ENCODE data around the gene CHD5.

CHD5 gene

DNA sequence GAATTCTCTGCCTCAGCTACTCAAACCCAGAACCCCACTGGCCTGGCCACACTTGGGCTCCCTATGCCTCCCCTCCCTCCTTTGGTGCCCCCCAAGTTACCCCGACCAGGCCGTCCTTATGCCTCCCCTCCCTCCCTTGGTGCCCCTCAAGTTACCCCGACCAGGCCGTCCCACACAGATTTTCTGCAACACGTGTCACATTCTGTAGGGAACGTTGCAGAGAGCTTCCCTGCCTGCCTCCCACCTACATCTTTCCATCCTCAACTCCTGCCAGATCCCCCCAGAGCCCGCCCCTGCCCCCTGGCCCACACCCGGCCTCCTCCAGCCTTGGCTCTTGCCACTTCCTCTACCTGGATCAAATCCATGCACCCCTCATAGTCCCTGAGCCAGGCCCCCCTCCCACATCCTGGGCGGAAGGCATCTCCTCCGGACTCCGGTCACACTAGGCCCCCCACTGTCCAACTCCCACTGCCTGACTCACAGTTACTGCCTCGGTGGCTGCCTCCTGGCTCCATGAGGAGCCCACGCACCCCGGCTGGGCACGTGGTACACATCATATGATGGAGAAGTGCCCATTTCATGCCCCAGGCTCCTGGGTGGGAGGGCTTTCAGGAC, 93.3 kb downstream of the CHD5 start:
- no peaks in the 10 kb centered on the region for H3K79me2 ChIP-seq (ENCODE audit: control insufficient read depth, insufficient read depth, low read length, poor library complexity)
- H4K91ac ChIP-seq (ENCODE audit: low read depth, low read length): no peak overlapping the region
- no peak overlapping the region for H3K14ac ChIP-seq (ENCODE audit: low read length)
- no peak overlapping the region for H3K4me3 ChIP-seq (ENCODE audit: low read depth, low read length)
- no CpG with 5 or more reads among the region's 15 CpGs for WGBS (ENCODE audit: extremely low coverage, insufficient coverage, insufficient read length)
- no peak overlapping the region for H3K4me2 ChIP-seq (ENCODE audit: low read length)
- H3K27ac ChIP-seq (ENCODE audit: low read depth, low read length): no peak overlapping the region
- no peaks in the 10 kb centered on the region for H3K9me3 ChIP-seq (ENCODE audit: insufficient read depth, low read depth, low read length)
- H2AK5ac ChIP-seq (ENCODE audit: low read length): no peak overlapping the region
- no peak for DNase-seq
- no peak overlapping the region for H4K8ac ChIP-seq (ENCODE audit: low read depth, low read length)
- H2BK5ac ChIP-seq (ENCODE audit: low read depth, low read length, poor library complexity): no peak overlapping the region
- H3K36me3 ChIP-seq (ENCODE audit: control insufficient read depth in 1 of 2, insufficient read depth in 2 of 2, low read length in 2 of 2): no peaks in the 10 kb centered on the region
- no peaks in the 10 kb centered on the region for H3K79me1 ChIP-seq (ENCODE audit: low read length)
- H3K9ac ChIP-seq (ENCODE audit: low read length): peak overlapping the region; percentile 10
- no peak overlapping the region for H3K4ac ChIP-seq (ENCODE audit: low read depth, low read length)
- H2BK120ac ChIP-seq (ENCODE audit: insufficient read depth, low read length, poor library complexity): no peak overlapping the region
- H3K27me3 ChIP-seq (ENCODE audit: insufficient read depth, low read length): no peaks in the 10 kb centered on the region
- H3K18ac ChIP-seq (ENCODE audit: low read length): no peak overlapping the region
- H3K4me1 ChIP-seq (ENCODE audit: control insufficient read depth in 1 of 2, insufficient read depth in 2 of 2, low read length in 2 of 2): no peaks in the 10 kb centered on the region
- no peak overlapping the region for H2AFZ ChIP-seq (ENCODE audit: insufficient read depth, low read length, poor library complexity)
- H4K12ac ChIP-seq (ENCODE audit: low read depth, low read length): no peak overlapping the region
- H2BK12ac ChIP-seq (ENCODE audit: low read length): no peak overlapping the region
- H3K23ac ChIP-seq (ENCODE audit: low read length): no peak overlapping the region

DNA sequence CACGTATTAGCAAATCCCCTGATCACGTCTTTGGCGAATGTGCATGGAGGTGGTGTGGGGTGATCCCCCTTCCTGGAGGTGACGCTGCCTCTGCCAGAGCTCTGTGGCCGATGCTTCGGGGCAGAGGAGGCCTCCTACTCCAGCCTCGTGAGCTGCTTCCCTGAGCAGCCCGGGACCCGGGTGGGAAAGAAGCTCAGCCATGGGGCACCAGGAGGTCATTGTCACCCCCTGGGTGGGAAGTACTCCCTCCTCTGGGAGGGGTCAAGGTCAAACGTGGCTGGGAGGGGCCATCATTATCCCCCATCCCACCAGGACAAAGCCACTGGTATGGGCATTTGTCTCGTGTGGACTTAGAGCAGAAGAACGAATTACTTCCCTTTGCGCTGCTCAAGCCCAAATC, 93.8 kb downstream of the CHD5 start:
- Histone ChIP-seq H2AFZ (ENCODE audit: insufficient read depth, low read length, poor library complexity) (no peak overlapping the region), H4K12ac (ENCODE audit: low read depth, low read length) (no peak overlapping the region), H3K36me3 (ENCODE audit: control insufficient read depth in 1 of 2, insufficient read depth in 2 of 2, low read length in 2 of 2) (no peaks in the 10 kb centered on the region), H3K14ac (ENCODE audit: low read length) (no peak overlapping the region), H4K91ac (ENCODE audit: low read depth, low read length) (no peak overlapping the region), H2AK5ac (ENCODE audit: low read length) (no peak overlapping the region), H3K4me2 (ENCODE audit: low read length) (no peak overlapping the region), H3K27me3 (ENCODE audit: insufficient read depth, low read length) (no peaks in the 10 kb centered on the region), H2BK5ac (ENCODE audit: low read depth, low read length, poor library complexity) (no peak overlapping the region), H3K9ac (ENCODE audit: low read length) (no peak overlapping the region), H3K79me2 (ENCODE audit: control insufficient read depth, insufficient read depth, low read length, poor library complexity) (no peaks in the 10 kb centered on the region), H4K8ac (ENCODE audit: low read depth, low read length) (no peak overlapping the region), H3K23ac (ENCODE audit: low read length) (no peak overlapping the region), H3K4me1 (ENCODE audit: control insufficient read depth in 1 of 2, insufficient read depth in 2 of 2, low read length in 2 of 2) (no peaks in the 10 kb centered on the region), H3K9me3 (ENCODE audit: insufficient read depth, low read depth, low read length) (no peaks in the 10 kb centered on the region), H3K4ac (ENCODE audit: low read depth, low read length) (no peak overlapping the region), H2BK120ac (ENCODE audit: insufficient read depth, low read length, poor library complexity) (no peak overlapping the region), H3K27ac (ENCODE audit: low read depth, low read length) (no peak overlapping the region), H2BK12ac (ENCODE audit: low read length) (no peak overlapping the region), H3K4me3 (ENCODE audit: low read depth, low read length) (no peak overlapping the region), H3K79me1 (ENCODE audit: low read length) (no peaks in the 10 kb centered on the region), H3K18ac (ENCODE audit: low read length) (no peak overlapping the region)
- WGBS (ENCODE audit: extremely low coverage, insufficient coverage, insufficient read length): no CpG with 5 or more reads among the region's 13 CpGs
- DNase-seq: no peak

DNA sequence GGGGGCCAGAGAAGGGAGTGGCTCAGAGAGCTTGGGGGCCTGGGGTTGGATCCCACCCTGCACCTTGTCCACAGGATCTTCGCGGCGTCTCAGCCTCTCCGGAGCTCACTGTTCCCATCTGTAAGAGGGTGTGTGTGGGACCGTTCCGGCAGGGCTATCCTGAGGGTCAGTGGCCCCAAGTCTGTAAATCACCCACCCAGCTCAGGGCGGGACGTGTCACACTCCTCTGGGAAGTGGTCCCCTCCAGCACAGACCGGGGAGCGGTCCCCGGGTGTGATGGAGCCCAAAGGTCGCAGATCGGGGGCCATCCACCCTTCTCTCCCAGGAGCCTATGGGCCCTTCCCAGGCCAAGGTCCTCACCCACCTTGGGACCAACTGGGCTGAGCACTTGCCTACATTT, 94.5 kb downstream of the CHD5 start:
- Histone ChIP-seq H3K36me3 (ENCODE audit: control insufficient read depth in 1 of 2, insufficient read depth in 2 of 2, low read length in 2 of 2) (no peaks in the 10 kb centered on the region), H3K23ac (ENCODE audit: low read length) (no peak overlapping the region), H3K27me3 (ENCODE audit: insufficient read depth, low read length) (no peaks in the 10 kb centered on the region), H3K4me3 (ENCODE audit: low read depth, low read length) (no peak overlapping the region), H3K4me2 (ENCODE audit: low read length) (no peak overlapping the region), H3K79me1 (ENCODE audit: low read length) (no peaks in the 10 kb centered on the region), H3K14ac (ENCODE audit: low read length) (no peak overlapping the region), H2AK5ac (ENCODE audit: low read length) (no peak overlapping the region), H3K79me2 (ENCODE audit: control insufficient read depth, insufficient read depth, low read length, poor library complexity) (no peaks in the 10 kb centered on the region), H3K27ac (ENCODE audit: low read depth, low read length) (no peak overlapping the region), H3K9ac (ENCODE audit: low read length) (no peak overlapping the region), H4K8ac (ENCODE audit: low read depth, low read length) (no peak overlapping the region), H2BK5ac (ENCODE audit: low read depth, low read length, poor library complexity) (no peak overlapping the region), H3K18ac (ENCODE audit: low read length) (no peak overlapping the region), H2BK12ac (ENCODE audit: low read length) (no peak overlapping the region), H3K4ac (ENCODE audit: low read depth, low read length) (no peak overlapping the region), H4K91ac (ENCODE audit: low read depth, low read length) (no peak overlapping the region), H2BK120ac (ENCODE audit: insufficient read depth, low read length, poor library complexity) (no peak overlapping the region), H3K4me1 (ENCODE audit: control insufficient read depth in 1 of 2, insufficient read depth in 2 of 2, low read length in 2 of 2) (no peaks in the 10 kb centered on the region), H2AFZ (ENCODE audit: insufficient read depth, low read length, poor library complexity) (no peak overlapping the region), H3K9me3 (ENCODE audit: insufficient read depth, low read depth, low read length) (no peaks in the 10 kb centered on the region), H4K12ac (ENCODE audit: low read depth, low read length) (no peak overlapping the region)
- DNase-seq: no peak
- WGBS (ENCODE audit: extremely low coverage, insufficient coverage, insufficient read length): no CpG with 5 or more reads among the region's 13 CpGs

DNA sequence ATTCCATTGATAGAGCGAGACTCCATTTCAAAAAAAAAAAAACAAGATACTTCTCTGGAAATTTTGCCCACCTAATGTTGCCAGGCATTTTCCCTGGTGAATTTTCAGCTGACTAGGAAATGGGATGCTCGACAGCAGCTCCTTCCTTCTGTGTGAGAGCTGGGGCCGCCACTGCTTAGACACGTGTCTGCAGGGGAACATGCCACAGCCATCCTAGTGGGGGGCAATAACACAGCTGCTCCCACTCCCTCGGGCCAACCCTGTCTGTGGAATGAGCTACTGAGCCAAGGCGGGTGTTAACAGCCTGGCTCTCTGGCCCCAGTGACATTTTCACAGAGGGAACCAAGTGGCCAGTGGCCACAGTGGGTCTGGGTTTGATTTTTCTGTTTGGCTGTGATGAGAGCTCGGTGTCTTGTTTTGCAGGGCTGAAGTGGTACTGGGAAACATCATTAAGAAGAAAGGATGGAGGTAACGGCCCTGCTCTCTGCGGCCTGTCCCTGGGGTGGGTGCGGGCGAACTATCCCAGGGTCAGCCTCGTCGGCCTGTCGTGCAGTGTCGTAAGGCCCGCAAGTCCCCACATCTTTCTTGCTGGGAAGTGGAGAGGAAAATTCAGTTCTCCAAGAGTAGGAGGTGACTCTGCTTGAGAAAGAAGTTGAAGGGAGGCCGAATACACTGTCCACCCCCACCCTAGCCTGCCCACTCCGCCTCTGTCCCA, 95.2 kb downstream of the CHD5 start:
- DNase-seq: no peak
- WGBS (ENCODE audit: extremely low coverage, insufficient coverage, insufficient read length): no CpG with 5 or more reads among the region's 18 CpGs
- Histone ChIP-seq H2AFZ (ENCODE audit: insufficient read depth, low read length, poor library complexity) (no peak overlapping the region), H3K23ac (ENCODE audit: low read length) (no peak overlapping the region), H4K91ac (ENCODE audit: low read depth, low read length) (no peak overlapping the region), H3K4ac (ENCODE audit: low read depth, low read length) (no peak overlapping the region), H3K36me3 (ENCODE audit: control insufficient read depth in 1 of 2, insufficient read depth in 2 of 2, low read length in 2 of 2) (no peaks in the 10 kb centered on the region), H3K4me1 (ENCODE audit: control insufficient read depth in 1 of 2, insufficient read depth in 2 of 2, low read length in 2 of 2) (no peaks in the 10 kb centered on the region), H2BK12ac (ENCODE audit: low read length) (no peak overlapping the region), H4K12ac (ENCODE audit: low read depth, low read length) (no peak overlapping the region), H3K4me2 (ENCODE audit: low read length) (no peak overlapping the region), H2BK120ac (ENCODE audit: insufficient read depth, low read length, poor library complexity) (no peak overlapping the region), H3K18ac (ENCODE audit: low read length) (no peak overlapping the region), H3K14ac (ENCODE audit: low read length) (no peak overlapping the region), H3K27me3 (ENCODE audit: insufficient read depth, low read length) (no peaks in the 10 kb centered on the region), H2BK5ac (ENCODE audit: low read depth, low read length, poor library complexity) (no peak overlapping the region), H3K4me3 (ENCODE audit: low read depth, low read length) (no peak overlapping the region), H3K9ac (ENCODE audit: low read length) (no peak overlapping the region), H2AK5ac (ENCODE audit: low read length) (no peak overlapping the region), H3K79me1 (ENCODE audit: low read length) (no peaks in the 10 kb centered on the region), H3K27ac (ENCODE audit: low read depth, low read length) (no peak overlapping the region), H3K79me2 (ENCODE audit: control insufficient read depth, insufficient read depth, low read length, poor library complexity) (no peaks in the 10 kb centered on the region), H4K8ac (ENCODE audit: low read depth, low read length) (no peak overlapping the region), H3K9me3 (ENCODE audit: insufficient read depth, low read depth, low read length) (no peaks in the 10 kb centered on the region)

Data from trophoblast cell (in vitro differentiated cells and primary cell).